ENCODE data around the gene WEE1. TPM values are rescaled to one million over a fixed set of nuclear protein-coding genes. Genes with fewer than 3 reads are reported as not detected.
"Not testable (repeated sequence)": the region's sequence is repeated elsewhere in the genome, so short reads cannot be mapped to it uniquely, and the experiment has no call there.

WEE1 gene
- 65.3 TPM for total RNA-seq

DNA sequence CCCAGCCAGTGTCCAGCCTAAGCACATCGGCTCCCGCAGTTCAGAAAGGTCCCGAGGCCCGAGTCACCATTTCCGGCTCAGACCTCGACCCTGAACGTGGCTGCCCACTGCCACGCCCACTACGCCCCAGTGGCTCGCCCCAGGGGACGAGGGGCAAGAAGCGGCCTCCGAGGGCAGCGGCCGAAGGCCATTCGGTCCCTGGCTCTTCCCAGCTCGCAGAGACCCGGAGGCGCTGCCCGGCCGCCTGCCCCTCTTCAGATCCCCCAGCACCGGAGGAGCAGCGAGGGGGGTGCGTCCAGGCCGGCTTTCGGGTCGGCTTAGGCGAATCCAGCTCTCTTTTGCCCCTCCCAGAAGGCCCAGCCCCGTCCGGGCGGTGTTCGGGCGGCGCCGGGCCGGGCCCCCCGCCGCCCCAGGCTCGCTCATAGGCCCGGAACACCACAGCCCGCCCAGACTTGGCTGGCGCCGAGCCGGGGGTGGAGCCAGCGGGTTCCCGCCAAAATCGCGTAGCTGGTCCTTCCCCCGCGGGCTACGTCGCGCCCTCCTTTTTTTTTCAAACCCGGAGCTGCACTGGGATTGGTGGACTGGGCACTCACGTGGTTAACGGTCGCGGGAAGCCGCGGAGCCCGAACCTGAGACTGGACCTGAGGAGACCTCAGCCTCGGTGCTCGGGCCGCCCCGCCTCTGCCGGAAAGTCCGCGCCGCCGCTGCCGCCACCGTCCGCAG lies at the start of gene WEE1:
Gene WEE1 (plus strand): TSS at position 619 of the 723 bp plus-strand sequence. CDS start 264 bp downstream, outside the sequence.
- peak; percentile 99 for DNase-seq (ENCODE audit: low spot score)

DNA sequence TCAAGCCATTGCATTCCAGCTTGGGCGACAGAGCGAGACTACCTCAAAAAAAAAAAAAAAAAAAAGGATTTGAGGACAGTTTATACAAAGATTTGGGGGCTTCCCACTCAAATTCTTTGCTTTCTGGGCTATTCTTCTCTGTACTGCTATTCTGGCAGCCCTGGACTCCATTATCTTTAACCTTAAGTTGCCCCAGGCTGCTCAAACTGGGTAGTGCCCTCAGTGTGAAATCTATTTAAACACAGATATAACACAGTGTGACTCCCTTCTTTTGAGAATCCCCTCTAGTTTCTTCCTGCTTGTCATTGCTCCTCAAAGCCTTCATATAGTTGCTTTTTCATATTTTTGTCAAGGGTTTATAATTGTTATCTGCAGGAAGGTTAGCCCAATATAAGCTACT lies 49.5 kb upstream of the WEE1 start:
- no peak for DNase-seq (ENCODE audit: low spot score)

DNA sequence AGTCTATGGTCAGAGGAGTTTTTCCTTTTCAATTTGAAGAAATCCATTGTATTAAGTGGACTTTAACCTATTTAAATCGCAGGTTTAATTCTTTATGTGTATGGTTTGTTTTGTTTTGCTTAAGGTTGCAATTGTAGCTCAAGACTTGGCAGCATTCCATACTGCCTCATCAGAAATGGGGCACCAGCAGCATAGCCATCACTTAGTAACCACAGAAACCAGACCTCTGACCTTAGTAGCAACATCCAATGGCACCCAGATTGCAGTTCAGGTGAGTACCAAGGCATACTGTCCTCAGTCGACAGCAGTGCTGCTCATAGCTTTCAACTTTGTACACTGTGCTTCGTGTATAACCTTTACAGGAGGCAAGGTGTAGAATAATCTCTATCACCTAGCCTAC lies 48.4 kb upstream of the WEE1 start:
- DNase-seq (ENCODE audit: low spot score), result no peak

DNA sequence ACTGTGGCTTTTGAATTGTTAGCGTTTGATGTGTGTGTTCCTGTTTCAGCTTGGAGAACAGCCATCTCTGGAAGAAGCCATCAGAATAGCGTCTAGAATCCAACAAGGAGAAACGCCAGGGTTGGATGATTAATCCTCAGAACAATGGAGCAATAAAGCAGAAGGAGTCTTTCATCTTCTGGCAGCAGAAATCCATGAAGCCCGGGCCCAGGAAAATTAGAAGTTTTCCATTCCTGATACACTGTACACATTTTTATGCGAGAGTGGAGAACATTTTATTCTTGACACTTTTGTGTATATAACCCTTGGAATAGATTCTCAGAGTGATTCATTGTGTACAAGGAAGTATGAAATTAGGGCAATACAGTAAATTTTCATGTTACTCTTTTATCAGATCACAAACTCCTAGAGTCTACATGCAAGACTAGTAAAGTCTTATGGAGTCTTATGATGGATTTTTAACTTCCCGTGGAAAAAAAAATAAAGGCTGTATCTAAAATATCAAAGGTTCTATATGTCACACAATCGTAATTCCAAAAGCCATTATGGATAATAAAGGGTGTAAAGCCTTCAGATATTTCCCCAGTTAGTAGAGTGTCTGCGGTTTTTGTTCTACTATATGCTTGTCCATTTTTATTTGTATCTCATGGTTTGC lies 45.9 kb upstream of the WEE1 start:
- DNase-seq (ENCODE audit: low spot score), result no peak

DNA sequence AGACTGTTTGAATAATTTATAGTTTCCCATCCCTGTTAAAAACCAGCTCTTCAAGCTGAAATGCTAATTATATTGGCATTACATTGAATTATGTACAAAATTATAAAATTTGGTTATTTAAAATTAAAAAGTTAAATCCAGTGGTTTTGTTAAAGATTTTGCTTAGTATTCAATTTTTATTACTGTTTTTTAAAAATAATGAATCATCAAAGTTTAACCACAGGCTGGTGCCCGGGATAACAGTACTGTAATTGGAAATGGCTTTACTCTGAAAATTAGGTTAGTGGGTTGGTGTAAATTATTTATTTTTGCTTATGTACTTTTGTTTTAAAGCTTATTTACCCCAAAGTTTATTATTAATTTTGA lies 45.4 kb upstream of the WEE1 start:
- no peak for DNase-seq (ENCODE audit: low spot score)

DNA sequence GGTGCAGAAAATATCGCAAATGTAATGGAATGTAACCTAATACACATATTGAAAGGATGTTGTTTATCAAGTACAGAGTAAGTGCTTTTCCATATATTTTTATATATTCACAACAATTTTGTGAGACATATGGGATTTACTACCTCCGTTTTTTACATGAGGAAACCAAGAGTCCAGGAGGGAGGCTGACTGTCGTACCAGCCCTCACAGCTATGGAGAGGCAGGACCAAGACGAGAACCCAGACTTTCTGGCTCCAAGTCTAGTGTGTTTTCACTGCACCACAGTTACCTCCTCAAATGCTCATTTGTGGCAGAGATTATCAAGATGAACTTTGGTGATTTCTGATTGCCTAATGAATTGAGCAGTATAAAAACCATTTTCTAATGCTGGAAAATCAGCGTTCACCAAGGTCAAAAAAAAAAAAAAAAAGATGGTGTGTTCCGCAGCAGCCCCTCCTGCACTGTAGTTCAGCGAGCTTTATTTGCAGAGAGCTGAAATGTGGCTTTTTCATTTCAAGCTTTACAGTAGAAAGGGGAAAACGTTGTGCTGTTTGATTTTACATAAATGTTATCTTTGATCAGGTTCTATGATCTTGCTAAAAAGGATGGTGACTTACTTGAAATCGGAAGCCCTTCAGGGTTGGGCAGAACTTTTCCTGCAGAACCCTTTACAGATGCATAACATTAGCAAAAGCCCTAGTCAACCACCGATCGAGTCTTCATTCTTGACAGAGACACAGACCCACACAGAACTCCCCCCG lies 44.7 kb upstream of the WEE1 start:
- no peak for DNase-seq (ENCODE audit: low spot score)

DNA sequence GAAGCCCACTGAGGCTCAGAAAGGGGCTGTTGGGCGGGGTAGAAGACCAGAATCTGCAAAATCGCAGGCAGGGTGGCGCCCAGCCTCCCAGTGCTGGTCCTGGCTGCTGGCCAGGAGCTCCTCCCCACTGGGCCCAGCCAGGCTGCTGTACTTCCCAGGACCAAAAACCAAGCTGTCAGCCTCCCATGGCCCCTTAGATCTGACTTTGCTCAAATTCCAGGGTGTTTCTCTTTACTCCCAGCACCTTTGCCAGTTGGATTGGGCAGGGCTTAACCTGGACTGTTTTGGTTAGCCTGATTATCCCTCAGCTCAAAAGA lies 44.2 kb upstream of the WEE1 start:
- DNase-seq (ENCODE audit: low spot score), result peak; percentile 67

DNA sequence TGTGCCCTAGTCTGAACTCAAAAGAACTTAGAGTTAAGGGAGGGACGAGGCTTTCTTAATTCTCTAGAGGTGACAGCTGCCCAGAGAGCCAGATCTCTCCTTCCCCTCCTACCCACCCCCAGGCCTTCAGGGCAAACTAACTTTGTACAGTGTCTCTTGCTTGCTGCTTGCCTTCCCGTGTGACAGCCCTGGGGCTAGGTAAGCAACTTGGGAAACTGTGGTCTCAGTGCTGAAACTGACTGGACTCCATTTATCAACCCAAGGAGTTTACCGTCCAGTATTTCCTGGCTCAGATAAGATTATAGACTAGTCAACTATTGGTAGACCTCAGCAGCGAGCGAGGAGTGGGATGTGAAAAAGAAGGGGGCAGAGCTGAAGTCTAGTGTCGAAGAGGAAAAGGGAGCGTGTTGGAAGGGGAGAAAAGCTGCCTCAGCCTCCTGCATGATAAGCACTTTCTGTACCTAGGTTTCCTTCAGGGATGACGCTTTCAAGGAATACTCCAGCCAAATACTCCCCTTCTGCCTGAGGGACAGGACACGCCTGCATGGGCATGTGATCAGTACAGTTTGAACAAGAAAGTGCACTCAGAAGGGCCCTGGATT lies 43.3 kb upstream of the WEE1 start:
- DNase-seq (ENCODE audit: low spot score), result no peak

DNA sequence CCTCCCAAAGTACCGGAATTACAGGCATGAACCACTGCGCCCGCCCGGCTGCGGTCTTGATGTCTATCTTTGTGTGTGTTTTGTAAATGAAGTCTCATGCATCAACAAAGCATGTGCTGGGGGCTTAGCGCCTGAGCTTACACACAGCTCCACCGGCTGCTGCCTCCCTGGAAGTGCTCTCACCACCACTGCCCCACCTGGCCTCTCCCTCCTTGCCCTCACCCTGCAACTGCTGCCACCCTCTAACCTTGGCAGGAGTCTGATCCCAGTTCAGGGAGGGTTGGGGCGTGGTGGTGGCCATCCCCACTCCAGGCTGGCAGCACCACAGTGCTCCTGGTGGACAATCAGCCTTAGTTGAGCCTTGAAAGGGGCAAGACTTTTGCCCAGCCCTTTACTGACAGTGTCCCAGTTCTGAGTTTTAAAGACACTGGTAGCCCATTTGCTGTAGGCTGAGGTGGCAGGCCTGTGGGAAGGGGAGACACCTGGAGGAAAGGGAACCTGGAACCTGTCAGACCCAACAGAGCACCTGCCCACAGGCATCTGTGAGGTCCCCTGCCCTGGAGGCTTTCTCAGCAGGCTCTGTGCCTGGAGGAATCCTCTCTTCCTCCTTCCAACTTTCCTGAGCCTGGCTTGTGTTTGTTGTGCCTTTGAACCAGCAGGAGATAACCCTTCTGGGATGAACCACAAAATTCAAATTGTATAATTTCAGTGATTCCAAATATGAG lies 42.4 kb upstream of the WEE1 start:
- peak; percentile 58 for DNase-seq (ENCODE audit: low spot score)

DNA sequence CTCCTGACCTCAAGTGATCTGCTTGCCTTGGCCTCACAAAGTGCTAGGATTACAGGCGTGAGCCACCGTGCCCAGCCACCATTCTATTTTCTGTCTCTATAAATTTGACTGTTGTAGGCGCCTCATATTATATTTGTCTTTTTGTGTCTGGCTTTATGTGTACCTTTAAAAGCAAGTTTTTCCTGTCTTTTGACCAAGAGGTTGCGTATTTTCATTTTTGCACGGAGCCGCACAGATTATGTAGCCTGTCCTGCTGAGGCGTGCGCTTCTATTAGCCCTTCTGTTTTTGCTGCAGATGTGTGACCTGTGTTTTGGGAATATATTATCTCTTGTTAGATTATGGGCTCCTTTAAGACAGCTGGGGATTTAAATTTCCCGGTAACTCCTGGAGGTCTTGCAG lies 40.4 kb upstream of the WEE1 start:
- DNase-seq (ENCODE audit: low spot score), result no peak

DNA sequence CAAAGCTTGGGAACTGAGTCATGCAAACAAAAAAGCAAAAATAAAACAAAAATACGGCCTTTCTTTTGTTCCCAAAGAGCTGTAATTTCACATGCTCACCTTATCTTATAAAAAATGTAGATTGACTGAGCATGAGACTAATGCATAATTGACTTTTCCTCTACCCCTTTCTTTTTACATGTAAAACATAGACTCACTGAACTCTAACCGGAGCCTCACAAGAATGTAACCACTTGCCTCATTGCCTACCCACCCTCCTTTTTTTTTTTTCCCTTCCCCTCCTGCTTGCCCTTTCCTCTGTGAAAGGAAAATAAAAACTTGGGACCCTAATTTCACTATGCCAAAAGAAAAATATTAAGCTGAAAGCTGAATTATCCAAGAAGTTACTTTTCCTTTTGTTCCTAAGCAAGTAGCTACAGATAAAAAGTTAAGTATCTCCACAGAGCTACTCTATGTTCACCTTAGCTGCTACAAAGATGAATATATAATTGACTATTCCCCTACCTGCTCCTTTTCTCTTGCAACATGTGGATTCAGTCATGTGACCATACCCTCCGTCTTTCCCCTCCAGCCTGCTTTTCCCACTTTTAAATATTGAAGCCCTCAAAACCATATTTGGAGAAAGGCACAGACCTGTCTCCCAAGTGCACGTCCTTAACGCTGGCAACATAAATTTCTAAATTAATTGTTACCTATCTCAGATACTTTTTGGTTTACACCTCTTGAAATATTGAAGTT lies 39.6 kb upstream of the WEE1 start:
- no peak for DNase-seq (ENCODE audit: low spot score)

DNA sequence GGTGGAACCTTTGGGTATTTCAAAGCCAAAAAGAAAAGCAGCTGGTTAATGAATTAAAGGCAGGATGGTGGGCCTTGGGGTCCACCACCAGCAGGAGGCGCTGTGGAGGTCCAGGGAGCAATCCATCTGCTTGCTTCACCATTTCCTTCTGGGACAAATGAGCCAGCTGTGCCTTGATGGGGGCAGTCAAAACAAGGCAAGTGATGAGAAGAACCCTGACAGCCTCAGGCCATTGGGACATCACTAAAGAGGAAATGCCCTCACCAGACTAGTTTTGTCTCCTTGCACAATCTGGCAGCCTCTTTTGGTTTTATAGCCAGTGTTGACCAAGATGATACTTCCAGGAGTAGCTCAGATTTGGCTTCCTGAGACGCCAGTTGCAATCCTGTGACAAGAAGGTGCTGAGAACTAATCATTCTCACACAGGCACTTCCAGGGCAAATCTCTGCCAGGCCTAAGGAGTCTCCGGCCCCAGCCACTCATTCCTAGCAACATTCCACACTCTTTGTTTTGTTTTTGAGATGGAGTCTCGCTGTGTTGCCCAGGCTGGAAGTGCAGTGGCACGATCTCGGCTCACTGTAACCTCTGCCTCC lies 38.2 kb upstream of the WEE1 start:
- DNase-seq (ENCODE audit: low spot score), result peak; percentile 72

DNA sequence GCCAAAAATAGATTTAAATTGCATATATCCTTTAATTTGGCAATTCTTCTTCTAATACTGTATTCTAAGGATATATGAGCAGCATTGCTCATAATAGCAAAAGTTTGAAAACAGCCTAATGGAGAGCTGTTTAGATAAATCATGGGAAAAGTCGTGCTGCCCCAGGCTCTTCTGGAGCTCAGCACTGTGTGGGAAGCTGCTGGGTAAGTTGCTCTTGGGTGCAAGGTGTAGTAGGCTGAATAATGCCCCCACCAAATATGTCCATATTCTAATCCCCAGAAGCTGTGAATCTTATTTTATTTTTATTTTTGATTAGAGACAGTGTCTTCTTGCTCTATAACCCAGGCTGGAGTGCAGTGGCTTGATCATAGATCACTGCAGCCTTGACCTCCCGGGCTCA lies 34.9 kb upstream of the WEE1 start:
- DNase-seq (ENCODE audit: low spot score), result no peak

DNA sequence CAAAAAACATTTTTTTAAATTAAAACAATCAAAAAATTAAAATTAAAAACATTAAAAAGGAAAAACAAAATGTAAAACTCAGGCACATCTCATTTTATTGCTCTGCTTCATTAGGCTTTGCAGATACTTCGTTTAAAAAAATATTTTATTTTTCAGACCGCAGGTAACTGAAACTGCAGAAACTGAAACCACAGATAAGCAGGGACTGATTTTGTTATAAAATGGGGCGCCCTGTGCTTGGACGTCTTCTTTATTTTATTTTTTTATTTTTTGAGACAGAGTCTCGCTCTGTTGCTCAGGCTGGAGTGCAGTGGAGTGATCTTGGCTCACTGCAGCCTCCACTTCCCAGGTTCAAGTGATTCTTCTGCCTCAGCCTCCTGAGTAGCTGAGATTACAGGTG lies 24.3 kb upstream of the WEE1 start:
- DNase-seq (ENCODE audit: low spot score), result not testable (repeated sequence)

DNA sequence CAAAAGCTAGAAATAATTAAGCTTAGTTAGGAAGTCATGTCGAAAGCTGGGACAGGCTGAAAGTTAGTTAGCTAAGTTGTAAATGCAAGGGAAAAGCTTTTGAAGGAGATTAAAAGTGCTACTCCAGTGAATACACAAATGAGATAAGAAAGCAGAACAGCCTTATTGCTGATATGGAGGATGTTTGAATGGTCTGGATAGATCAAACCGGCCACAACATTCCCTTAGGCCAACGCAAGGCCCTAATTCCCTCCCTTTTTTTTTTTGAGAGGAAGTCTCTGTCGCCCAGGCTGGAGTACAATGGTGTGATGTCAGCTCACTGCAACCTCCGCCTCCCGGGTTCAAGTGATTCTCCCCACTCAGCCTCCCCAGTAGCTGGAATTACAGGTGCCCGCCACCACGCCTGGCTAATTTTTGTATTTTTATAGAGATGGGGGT lies 23.3 kb upstream of the WEE1 start:
- DNase-seq (ENCODE audit: low spot score), result no peak

DNA sequence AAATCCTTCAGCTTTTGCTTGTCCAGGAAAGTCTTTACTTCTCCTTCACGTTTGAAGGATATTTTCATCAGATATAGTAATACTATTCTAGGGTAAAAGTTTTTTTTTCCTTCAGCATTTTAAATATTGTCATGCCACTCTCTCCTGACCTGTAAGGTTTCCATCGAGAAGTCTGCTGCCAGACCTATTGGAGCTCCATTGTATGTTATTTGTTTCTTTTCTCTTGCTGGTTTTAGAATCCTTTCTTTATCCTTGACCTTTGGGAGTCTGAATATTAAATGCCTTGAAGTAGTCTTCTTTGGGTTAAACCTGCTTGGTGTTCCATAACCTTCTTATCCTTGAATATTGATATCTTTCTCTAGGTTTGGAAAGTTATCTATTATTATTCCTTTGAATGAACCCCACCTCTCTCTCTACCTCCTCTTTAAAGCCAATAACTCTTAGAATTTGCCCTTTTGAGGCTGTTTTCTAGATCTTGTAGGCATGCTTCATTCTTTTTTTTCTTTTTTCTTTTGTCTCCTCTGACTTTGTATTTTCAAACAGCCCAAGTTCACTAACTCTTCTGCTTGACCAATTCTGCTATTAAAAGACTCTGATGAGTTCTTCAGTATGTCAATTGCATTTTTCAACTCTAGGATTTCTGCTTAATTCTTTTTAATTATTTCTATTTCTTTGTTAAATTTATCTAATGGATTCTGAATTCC lies 12.0 kb upstream of the WEE1 start:
- DNase-seq (ENCODE audit: low spot score), result no peak

DNA sequence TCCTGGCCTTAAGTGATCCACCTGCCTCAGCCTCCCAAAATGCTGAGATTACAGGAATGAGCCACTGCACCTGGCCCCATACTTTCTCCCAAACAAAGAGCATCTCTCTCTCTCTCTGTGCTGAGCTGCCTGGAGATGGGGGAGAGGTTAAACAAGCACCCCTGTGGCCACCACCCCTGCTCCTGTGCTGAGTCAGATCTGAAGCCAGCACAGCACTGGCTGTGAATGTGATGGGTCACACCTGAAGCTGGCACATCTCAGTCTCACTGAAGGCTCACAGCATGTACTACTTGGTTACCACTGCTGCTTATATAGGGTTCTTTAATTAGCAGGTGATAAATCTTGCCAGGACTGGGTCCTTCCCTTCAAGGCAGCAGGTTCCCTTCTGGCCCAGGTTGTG lies 10.8 kb upstream of the WEE1 start:
- DNase-seq (ENCODE audit: low spot score), result no peak

DNA sequence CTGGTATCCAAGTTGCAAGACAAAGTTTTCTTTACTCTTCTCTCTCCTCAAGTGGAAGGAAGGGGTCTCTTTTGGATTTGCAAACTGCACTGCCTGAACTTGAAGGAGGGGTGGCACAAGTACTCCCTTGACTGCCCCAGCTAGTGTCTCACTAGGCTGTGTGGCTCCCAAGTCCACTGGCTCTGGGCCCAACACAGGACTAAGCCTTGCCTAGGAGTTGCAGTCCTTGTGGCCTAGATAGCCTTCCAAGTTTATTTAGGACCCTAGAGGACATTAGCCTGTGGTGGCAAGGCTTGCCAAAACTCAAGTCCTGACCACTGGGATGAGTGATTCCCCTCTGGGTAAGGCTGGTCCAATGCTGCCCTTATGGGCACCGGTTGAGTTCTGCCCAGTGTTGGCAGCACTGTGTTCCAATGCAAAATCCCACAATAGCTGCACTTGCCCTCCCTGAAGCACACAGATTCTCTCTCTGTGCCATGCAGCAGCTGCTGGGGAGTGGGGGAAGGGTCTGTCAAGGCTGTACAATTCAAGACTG lies 10.2 kb upstream of the WEE1 start:
- DNase-seq (ENCODE audit: low spot score), result no peak

DNA sequence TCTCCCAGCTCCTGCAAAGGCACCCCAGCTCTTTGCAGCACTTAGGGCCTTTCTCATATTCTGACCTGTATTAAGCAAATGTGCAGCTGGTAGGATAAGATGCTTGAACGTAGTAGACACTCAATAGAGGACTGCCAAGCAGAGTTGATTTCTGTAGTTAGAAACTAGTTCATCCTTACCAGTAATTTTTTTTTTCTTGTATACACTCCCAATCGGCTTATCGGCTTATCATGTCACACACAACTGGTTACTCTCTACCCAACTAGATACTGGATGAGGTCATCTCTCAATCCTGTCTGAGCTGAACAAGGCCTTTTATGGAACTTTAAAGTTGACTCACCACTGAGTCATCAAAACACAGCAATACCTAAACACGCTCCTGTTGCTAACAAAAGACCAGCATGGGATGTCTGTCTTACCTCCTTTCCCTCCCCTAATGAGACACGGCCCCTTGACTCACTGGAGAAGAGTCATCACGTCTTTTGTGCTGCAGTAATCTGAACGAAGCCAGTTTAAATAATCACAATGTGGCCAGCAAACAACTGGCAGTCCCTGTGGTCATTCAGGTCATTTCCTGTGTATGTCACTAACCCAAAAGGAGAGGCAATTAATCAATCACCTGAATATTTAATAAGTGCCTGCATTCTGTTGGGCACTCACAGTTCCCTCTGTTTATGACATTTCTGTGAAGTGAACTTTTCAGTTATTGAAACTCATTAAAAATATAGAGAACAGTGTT lies 7.5 kb upstream of the WEE1 start:
- DNase-seq (ENCODE audit: low spot score), result peak; percentile 70

Measured in ureter (tissue), 1 donor.